ENCODE measurements around the gene STARD13.
A peak's percentile ranks its signal among the peaks of the same experiment; 100 is the strongest.

STARD13 gene

DNA sequence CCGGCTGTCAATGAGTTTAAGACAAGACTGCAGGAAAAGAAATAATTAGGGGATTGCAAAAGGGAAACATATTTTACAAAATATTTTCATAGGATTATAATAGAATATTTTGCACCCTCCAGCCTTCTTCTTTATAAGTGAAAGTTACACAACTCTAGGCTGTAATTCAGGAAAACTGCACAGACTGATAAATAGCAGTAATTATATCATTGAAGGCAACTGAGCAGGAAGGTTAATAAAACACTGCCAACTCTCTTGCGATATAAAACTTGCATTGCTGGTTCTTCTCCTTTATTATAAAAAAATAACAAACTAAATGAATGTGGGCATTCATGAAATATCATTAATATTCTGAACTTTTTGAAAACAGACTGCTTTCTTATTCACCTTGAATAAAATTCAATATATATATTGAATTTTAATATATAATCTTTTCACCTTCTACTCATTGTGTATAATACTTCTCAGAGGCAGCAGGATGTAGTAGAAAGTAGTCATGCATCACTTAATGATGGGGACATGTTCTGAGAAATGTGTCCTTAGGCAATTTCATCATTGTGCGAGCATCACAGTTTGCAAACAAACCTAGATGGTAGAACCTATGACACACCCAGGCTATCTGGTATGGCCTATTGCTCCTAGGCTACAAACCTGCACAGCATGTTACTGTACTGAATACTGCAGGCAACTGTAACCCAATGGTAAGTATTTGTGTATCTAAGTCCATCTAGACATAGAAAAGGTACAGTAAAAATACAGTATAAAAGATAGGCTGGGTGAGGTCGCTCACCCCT, 24.9 kb upstream of the STARD13 start:
- FAIRE-seq, result no peak
- DNase-seq (ENCODE audit: low spot score), result no peak

DNA sequence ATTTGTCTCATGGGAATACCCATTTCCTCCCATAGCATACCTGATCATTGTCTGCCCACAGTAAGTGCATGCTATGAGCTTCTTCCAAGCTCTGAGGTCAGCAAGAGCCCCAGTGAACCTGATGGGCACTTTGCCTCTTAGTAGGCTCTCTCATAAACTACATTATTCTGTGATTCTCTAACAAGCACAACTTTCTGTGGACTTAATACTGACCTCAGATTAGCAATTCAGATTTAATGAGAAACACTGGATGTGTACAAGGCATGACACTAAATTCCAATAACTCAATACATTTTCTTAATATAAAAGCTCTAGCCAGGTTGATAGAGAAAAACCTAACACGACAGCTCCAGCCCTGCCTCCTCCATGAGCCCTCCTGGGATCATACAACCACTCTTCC, 23.3 kb upstream of the STARD13 start:
- FAIRE-seq, result no peak
- DNase-seq (ENCODE audit: low spot score), result no peak

DNA sequence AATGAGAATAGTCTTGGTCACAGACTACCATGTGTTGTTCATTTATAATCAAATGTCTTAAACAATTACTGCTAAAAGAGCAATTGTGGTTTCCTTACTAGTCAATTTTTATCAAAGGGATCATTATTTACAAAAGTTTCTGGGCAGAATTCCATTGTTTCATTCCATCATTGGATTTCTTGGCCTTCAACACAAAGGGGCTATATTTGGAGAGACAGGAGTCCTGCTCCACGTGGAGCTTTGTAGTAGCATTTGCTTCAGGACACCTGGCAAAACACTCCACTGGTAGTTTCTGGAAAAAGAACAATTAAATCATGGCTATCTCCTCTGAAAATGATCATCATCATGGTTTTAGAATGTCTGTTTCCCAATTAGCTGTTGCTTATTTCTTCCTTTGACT, 22.3 kb upstream of the STARD13 start:
- DNase-seq (ENCODE audit: low spot score) (no peak), FAIRE-seq (no peak)

DNA sequence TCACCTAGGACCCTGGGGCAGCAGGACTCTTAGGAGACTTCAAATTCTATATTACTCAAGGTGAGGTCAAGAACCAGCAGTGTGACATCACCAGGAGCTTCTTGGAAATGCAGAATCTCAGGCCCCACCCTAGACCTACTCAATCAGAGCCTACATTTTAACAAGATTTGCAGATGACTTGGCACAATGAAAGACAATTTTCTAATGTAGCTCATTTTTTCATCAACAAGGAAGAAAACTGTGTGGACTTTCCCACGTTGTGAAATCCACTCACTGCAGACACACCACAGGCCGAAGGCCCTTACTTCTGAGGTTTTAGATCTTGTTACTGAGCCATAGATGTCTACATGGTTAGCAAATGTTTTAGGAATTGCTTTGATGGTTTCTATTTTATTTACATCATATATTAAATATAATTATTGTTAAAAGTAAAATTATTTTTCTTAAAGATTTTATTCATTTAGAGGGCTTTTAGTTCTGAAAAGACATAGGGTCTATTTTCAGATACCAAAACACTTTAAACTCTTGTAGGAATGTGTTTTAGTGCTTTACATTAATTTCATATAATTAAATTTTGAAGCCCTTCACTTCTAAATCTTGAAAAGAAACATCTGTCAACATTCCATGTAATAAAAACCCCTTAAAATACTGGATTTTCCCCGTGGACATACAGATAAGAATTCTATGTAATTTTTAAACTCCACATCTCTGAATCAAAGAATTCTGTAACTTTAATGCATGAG, 18.5 kb upstream of the STARD13 start:
- no peak for DNase-seq (ENCODE audit: low spot score)
- FAIRE-seq, result no peak

DNA sequence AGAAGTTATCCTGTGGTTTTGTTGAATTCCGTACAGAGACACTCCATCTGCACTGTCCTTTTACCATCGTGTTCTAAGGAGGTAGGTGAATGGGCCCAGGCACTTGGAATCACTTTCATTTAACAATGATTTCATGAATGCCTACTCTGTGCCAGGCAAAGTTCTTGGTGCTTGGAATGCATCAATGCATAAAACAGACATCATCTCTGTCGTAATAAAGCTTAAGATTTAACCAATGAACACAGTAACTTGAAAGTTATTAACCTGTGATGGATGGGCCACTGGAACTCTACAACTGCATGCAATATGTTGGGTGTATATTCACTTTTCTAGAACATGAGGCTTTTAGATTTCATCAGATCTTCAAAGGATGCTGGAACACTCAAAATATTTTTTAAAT, 14.1 kb upstream of the STARD13 start:
- peak; percentile 36 for FAIRE-seq
- no peak for DNase-seq (ENCODE audit: low spot score)

DNA sequence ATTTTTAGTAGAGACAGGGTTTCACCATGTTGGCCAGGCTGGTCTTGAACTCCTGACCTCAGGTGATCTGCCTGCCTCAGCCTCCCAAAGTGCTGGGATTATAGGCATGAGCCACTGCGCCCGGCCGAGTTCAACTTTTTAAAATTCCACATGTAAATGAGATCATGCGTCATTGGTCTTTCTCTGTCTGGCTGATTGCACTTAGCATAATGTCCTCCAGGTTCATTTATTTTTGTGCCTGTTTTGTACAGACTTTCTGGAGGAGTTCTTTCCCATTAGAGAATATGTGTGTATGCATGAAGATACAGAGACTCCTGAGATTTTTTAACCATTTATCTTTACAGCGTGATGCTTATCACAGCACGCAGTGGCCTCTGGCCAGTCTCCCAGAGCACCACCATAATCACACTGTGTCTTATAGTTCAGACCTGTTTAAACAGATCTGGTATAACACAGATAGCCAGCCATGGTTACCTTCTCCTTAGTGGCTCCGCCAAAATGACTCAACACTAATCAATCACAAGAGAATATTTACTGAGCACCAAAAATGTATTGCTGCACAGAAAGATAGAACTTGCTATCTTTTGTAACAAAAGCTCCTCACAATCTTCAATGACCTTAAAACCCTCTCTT, 11.4 kb upstream of the STARD13 start:
- DNase-seq (ENCODE audit: low spot score) (no peak), FAIRE-seq (no peak)

DNA sequence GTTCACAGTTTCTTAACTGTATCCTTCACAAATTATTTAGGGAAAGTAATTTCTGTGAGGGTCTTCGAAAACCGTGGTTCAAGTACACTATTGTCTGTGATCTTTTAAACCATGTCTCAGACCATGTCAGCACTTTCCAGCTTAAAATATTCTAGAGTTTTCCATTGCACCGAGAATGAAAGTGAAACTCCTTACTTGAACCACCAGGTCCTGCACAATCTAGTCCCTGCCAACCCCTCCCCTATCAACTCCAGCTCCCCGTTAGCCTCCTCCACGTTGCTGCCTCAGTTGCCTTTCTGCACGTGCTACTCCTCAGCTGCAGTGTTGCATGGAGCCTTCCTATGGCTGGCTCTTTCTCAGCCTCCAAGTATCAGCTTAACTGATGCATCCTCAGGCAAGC, 7.2 kb upstream of the STARD13 start:
- FAIRE-seq, result no peak
- no peak for DNase-seq (ENCODE audit: low spot score)

DNA sequence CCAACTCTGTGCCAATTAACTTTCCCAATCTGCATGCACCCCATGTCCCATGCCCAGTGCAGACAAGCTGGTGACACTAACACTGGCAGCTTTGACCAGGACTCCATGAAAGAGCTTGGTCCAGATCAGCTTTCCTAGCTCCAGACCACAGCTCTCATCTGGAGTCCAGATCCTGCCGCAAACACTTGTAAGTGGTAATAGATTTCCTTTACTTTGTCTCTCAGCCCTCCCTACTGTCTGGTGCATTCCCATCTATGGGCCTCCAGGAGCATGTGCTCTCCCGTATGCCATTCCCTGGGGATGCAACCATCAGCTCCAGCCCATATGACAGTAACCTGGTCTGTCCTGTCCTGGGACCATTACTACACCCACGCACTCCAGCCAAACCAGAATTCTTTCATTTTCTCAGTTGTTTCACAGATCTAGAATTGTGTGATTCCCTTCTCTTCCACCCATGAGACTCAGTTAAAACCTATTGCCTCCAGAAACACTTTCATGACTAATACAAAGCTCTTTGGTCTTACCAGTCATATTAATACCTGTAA, 4.9 kb upstream of the STARD13 start:
- DNase-seq (ENCODE audit: low spot score) (no peak), FAIRE-seq (no peak)

DNA sequence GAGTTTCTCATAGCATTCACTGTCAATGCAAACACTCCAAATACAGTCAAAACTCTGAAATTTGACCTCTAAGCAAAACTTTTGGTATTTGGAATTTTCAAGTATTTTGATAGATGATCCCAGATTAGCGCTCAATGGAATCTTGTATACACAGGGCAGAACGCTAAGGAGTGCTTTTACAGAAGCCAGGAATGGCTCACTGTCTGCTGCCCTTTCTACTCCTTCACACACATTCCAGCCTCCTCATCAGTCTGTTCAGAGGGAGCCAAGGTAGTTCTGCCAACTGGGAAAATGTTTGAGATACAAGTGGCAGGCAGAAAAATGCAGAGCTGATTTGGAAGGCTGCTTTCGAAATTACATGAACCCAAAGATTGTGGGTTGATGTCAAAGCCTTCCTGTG, 4.4 kb upstream of the STARD13 start:
- FAIRE-seq, result no peak
- no peak for DNase-seq (ENCODE audit: low spot score)

DNA sequence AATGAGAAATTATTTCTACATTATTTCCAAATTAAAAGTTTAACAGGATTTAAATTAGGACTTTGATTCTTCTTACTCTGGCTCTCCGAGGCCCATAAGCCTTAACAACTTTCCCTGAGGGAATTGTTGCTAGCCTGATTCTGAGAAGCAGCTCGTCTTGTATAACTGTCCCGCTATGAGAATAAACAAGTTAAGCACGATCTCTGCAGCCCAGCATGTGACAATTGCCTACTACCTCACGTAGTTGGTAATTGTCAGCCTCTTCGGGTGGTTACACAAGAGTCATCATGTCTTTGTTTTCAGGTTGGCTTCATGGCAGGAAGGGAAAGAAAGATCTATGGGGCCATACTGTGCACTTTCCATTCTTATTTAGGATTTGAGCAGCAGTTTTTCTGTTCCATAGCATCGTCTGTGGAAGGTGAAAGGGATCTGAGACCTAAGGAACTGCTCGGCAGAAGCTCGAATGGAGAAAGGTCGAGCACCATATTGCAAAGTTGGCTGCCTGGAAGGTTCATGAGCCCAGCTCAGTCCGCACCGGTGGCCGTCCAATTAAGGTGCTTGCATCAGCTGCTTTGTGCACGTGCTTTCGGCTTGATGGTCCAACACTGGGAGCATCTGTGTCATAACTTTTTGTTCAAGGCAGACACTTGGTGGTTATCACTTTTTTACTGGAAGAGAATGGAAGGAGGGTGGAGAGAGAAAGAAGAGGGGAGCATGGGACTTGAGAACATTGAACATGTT, 1.8 kb upstream of the STARD13 start:
- DNase-seq (ENCODE audit: low spot score), result no peak
- FAIRE-seq, result no peak

DNA sequence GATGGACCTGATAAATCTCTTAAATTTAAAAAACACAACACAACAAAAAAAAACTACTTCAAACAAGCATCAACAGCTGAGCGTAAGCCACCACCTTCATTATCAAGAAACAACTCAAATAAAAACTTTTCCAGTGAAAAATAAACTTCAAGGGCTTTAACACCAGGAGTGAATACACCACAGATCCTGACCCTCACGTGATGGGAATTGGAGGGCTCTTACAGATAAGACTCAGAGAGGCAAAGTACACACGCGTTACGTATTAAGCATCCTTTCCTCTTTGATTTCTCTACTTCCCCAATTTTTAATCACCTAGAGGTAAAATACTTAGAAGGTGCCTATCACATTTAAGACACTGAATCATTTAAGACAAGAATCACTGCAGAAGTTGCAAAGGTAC, 573 bp upstream of the STARD13 start:
- DNase-seq (ENCODE audit: low spot score) (no peak), FAIRE-seq (no peak)

DNA sequence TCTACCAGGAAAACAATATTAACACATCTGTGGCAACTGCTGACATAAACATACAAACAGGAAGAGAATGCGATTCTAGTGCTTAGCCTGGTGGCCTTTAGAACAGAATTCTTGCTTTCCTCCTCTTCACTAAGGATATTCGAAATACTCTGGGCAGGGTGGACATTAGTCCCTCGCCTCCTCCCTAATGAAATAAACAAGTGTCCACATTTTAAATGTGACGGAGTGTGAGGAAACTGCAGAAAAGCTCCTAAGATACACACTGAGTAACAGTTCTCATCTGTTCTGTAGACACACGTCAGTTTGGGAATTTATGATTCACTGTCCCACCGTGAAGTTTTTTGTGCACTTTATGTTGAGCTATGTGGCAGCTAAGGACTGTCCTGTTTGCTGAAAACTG, 639 bp downstream of the STARD13 start:
- peak; percentile 39 for DNase-seq (ENCODE audit: low spot score)
- no peak for FAIRE-seq

DNA sequence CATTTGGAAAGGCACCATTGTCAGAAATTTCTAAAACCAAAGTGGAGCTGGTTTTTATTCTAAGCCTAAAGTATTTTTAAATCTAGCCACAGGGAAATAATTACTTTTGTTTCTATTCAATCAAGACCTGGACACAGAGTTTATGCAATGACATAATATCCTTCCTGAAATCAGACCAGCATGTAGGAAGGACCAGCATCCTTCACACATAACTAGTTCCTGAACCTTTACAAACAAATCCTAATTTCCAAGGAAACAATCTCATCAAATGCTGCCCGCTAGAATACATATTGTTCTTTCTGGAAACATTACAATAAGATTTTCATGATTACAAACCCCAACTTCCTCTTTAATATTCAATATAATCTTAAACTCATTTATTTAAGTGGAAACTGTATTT, 1.5 kb downstream of the STARD13 start:
- DNase-seq (ENCODE audit: low spot score) (peak; percentile 31), FAIRE-seq (peak; percentile 11)

DNA sequence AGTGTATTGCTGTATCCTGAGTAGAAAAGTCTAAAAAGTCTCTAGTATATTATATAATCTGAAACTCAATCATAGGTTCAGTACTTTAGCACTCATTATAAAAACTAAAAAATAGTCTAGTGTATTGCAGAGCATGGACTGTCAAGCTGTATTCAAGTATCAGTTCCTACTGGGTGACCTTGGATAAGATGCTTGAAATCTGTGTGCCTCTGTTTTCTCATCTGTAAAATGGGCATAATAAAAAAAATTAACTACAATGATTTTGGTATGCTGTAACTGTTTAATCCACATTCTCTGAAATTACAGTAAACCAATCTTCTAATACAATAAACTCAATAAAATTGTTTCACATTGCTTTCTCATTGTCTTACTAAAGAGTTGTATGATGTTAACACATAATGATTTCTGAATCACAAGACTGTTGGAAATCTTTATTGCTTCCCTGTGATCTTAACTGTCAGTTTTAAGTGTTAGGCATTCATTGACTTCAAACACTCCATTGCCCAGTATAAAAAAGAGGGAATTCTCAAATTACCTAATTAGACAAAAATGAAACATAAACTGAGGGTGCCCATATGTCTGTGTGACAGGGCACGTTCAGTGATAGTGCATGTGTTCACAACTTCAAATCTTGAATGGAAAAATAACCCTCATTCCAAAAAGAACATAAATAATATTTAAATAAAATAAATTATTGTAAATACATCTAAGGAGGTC, 2.2 kb downstream of the STARD13 start:
- DNase-seq (ENCODE audit: low spot score) (no peak), FAIRE-seq (no peak)

DNA sequence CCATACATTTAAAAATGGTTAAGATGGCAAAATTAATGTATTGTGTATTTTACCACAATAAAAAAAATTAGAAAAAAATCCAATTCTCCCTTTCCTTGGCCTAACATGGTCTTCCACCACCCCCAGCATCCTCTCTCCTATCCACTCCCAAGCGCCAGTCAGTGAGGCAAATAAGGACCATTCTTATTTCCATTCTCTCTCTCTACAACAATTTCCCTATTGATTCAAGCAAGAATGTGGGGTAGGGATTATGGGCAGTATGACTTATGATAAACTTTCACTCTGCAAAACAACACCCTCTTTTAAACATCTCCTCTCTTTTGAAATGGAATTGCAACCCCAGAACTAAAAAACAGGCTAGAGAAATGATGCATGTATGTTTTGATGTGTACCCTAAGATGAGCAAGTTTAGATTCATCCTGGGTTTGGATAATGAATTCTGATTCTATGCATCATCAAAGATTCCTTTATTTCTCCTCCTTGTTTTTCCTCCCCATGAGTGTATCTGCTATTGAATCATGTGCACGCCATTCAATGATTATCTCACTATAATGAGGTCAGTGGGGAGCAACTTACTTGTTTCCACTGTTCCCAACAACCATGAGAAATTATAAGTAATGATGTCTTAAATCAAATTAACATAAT, 3.5 kb downstream of the STARD13 start:
- FAIRE-seq (peak; percentile 75), DNase-seq (ENCODE audit: low spot score) (peak; percentile 72)

DNA sequence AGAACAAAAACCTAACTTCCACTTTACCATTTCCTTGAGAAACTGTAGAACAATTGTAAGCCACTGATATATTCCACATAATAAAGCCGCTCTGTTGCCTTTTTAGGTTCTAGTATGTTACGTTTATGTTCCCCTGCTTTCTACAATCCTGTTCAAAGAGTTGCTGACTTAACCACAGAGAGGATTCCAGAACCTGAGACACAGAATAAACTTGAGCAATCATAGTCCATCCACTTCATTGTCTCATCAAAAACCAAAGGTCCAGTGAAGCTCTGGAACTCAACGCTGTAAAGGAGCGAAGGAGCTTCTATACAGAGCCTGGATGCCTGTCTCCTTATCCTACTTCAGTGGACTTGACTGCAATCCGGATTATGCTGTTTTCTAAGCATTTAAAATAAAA, 4.6 kb downstream of the STARD13 start:
- FAIRE-seq (no peak), DNase-seq (ENCODE audit: low spot score) (no peak)

DNA sequence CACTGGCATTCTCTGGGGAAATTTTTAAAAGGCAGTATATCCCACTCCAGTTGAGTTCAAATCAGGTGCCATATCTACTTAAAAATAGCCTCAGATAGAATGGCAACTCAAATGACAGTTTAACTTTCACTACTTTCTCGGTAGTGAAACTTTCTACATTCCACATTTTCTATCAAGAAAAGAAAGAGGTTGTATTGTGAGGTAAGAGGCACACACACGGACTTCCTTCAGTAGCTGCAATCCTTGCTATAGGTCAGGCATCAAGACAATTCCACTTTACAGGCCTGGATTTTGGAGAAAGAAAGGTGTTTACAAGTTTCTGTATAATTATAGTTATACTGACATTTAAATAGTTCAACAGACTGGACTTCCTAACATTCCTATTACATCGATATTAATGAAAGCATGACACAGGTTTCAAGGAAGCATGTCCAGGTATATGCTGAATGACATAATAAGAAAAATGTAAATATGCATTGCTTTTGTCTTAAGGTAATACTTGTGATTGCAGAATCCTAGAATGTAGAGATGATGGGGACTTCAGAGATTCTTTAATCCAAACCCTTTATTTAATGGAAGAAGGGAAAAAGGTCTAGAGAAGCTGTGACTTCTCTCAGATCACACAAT, 5.2 kb downstream of the STARD13 start:
- DNase-seq (ENCODE audit: low spot score) (no peak), FAIRE-seq (no peak)

DNA sequence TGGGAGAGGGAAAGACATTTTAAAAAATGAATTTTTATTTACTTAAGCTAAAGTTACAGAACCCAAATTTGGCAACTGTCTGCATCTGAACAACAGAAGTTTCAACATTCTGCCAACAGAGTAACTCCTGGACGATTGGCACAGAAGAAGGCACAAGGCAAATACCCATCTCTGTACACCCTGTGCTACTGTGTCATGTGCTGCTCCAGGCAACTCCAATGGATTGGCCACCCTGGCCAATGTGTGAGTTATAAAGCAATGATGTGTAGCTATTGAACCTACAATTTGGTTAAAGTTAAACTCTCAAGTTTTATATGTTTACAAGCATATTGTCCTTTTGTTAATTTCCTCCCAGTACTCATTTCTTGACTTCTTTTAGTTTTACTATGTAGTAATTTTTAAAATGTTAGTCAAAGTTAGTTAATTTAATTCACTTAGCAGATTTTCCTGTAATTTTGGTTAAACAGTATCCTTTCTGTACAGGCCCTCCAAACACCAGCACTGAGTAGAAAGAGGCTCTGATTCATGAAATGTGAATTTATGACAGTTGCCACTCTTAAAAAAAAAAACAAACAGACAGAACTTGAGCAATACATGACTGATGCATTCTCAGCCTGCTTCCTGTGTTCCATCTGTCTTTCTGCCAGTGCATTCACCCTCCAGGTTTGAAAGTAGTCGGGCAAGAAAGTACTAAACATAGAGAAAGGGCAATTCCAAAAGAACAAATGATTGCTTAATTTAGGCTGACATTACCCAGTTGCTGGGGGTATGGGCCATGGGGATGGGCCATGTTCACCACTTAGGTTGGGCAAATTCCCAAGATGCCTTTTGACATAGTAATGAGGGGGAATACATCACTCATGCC, 5.9 kb downstream of the STARD13 start:
- FAIRE-seq (peak; percentile 90), DNase-seq (ENCODE audit: low spot score) (peak; percentile 89)

DNA sequence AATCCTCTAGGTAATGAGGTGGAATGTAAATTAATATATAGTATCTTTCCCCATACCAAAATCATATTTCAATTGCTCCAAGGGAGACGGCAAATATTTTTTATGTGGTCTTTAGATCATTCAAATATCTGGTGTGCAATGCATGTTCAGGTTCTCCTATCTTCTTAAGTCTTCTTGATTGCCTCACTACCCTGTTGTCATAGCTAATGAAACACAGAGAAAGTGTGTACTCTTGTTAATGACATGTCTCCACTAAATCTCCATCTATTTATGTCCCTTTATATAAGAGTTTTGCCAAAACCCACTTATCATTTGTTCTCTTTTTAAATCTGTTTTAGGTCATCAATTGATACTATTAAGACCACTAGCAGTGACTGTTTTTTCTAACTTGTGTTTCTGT, 6.6 kb downstream of the STARD13 start:
- FAIRE-seq (no peak), DNase-seq (ENCODE audit: low spot score) (no peak)
